Measurements from ENCODE around the gene ITGAD.

DNA sequence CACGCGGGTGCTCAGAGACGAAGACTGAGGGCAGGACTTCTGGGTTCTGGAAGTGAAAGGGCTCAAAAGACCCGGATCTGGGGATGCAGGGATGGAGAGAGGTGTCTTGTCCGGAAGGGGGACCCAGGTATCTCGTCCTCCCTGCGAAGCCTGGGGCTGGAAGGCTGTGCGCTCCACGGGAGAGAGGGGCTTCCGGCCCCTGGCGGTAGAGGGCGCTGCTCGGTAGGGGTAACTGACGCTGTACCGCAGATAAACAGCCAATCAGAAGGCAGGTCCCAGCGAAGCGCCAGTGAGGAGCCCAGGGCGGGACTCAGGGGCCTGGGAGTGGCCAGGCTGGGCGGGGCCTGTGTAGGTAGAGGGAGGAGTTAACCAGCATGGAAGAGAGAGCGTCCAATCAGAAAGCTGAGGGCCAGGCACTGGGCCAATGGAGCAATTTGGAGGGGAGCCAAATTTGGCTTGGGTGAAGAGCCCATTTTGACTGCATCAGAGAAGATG, 79.6 kb downstream of the ITGAD start:
- TF ChIP-seq CTCF (conservative IDR thresholded peaks at IDR 0.05; ENCODE audit: low read depth, low read length), result peak; percentile 75
- TF ChIP-seq EZH2 (IDR thresholded peaks at IDR 0.05; ENCODE audit: borderline replicate concordance, low read depth, low read length, poor library complexity, severe bottlenecking), result no peak

All from A673 (cell line).